Vagina (tissue), 2 donors: Measurements from ENCODE around the gene SERINC1. TPM values are rescaled to one million over a fixed set of nuclear protein-coding genes. Genes with fewer than 3 reads are reported as not detected.
"Not testable (repeated sequence)": the region's sequence is repeated elsewhere in the genome, so short reads cannot be mapped to it uniquely, and the experiment has no call there.

ENCODE experiments used
- DNase-seq, 2 donors: peaks; one replicate each; pipeline ENCODE4 v3.0.0-alpha.2; 2017; ENCODE audit errors: extremely low spot score in 2 of 2
- H3K27ac ChIP-seq: fragments of 200-600 bp; sonication (generic); one replicate; pipeline ENCODE4 v1.5.1; 2019
- H3K27me3 ChIP-seq: fragments of 200-600 bp; sonication (generic); one replicate; pipeline ENCODE4 v1.5.1; 2019
- H3K36me3 ChIP-seq, 2 donors: fragments of 200-600 bp; sonication (generic); one replicate each; pipeline ENCODE4 v1.5.1; 2017 to 2019
- H3K4me1 ChIP-seq: fragments of 200-600 bp; sonication (generic); one replicate; pipeline ENCODE4 v1.5.1; 2019
- H3K4me3 ChIP-seq, 2 donors: fragments of 200-600 bp; sonication (generic); 1 replicate in 1 of 2; 2 replicates in 1 of 2; pipeline ENCODE4 v1.5.1; 2016 to 2019
- H3K9me3 ChIP-seq: fragments of 200-600 bp; sonication (generic); one replicate; pipeline ENCODE4 v1.5.1; 2019
- CTCF ChIP-seq, 3 experiments: fragments of 450-650 bp in 2 of 3; fragments of 200-600 bp in 1 of 3; sonication (generic) in 1 of 3; IDR thresholded peaks; one replicate each; pipeline ENCODE4 v1.5.1; 2017 to 2019; ENCODE audit warnings: antibody characterized with exemption in 3 of 3, mild to moderate bottlenecking in 2 of 3, moderate library complexity in 2 of 3
- POLR2A ChIP-seq, 2 donors: fragments of 450-650 bp; IDR thresholded peaks; one replicate each; pipeline ENCODE4 v1.6.1; 2017; ENCODE audit warnings: antibody characterized with exemption in 2 of 2, mild to moderate bottlenecking in 2 of 2, moderate library complexity in 2 of 2
- POLR2AphosphoS5 ChIP-seq, 2 donors: sonication (generic); formaldehyde crosslinking; IDR thresholded peaks; one replicate each; pipeline ENCODE4 v1.9.0; 2017; ENCODE audit warnings: antibody characterized with exemption in 2 of 2, mild to moderate bottlenecking in 2 of 2, low read depth in 1 of 2; ENCODE audit not compliant: insufficient read depth in 1 of 2
- intact Hi-C: fragments of 100-400 bp; cut with DNase I; formaldehyde crosslinking; loops from one replicate; pipeline ENCODE4 v1.15.1; 2023
- total RNA-seq: library from RNA; depleted of rRNA; stranded (reverse); fragments of >200 nt; gene quantifications from one replicate; pipeline ENCODE4 v1.2.3, GENCODE V29; 2016

Gene SERINC1
- total RNA-seq, 1 donor from 2014 or later = 150 TPM

- Histone ChIP-seq H3K9me3 (no peaks in the 10 kb centered on the region), H3K4me1 (peaks cover 9% of the 10 kb centered on the region), H3K27me3 (no peaks in the 10 kb centered on the region), H3K27ac (no peak overlapping the region), H3K36me3 (no peaks in the 10 kb centered on the region), H3K4me3 (no peak overlapping the region)
- intact Hi-C loops = no loop called here
- no peak for DNase-seq
- no peak for TF ChIP-seq POLR2A (IDR thresholded peaks at IDR 0.05)
- peak in 1 of 3 experiments; percentile 27 for TF ChIP-seq CTCF (IDR thresholded peaks at IDR 0.05)
Measured at GRCh38 chr6:122476131-122476530, 4.5 kb upstream of the SERINC1 start.

DNA sequence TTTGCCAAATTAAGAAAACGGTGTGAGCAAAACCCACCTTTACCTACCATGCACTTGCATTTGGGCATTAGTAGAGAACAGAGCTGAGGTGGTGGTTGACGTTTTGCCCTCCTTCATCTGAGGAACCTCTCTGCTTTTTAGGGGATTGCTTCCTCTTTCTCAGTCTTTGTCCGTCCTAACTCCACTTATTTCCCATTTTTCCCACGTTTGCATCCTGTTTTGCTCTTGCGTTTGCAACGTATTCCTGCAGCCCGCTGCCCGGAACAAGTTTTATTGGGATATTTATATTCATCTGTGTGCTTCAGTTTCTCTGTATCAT, 374 bp upstream of the SERINC1 start:
- peak overlapping the region; percentile 97 for H3K27ac ChIP-seq
- intact Hi-C loops = no loop called here
- H3K27me3 ChIP-seq = no peaks in the 10 kb centered on the region
- H3K4me3 ChIP-seq = peak overlapping the region; percentile 89 to 95
- no peaks in the 10 kb centered on the region for H3K36me3 ChIP-seq
- H3K4me1 ChIP-seq = peaks cover 46% of the 10 kb centered on the region
- no peaks in the 10 kb centered on the region for H3K9me3 ChIP-seq
- DNase-seq = no peak
- TF ChIP-seq POLR2A (IDR thresholded peaks at IDR 0.05) (no peak), CTCF (IDR thresholded peaks at IDR 0.05) (no peak), POLR2AphosphoS5 (IDR thresholded peaks at IDR 0.05; ENCODE audit: insufficient read depth in 1 of 2, low read depth in 1 of 2) (no peak)

GRCh38 chr6:122461885-122462284, 9.7 kb downstream of the SERINC1 start:
- Histone ChIP-seq H3K9me3 (no peaks in the 10 kb centered on the region), H3K27ac (no peak overlapping the region), H3K36me3 (peaks cover 0 to 11% of the 10 kb centered on the region in 2 donors), H3K4me3 (no peak overlapping the region), H3K27me3 (no peaks in the 10 kb centered on the region), H3K4me1 (peaks cover 79% of the 10 kb centered on the region)
- no peak for TF ChIP-seq POLR2A (IDR thresholded peaks at IDR 0.05)
- no peak for TF ChIP-seq CTCF (IDR thresholded peaks at IDR 0.05)
- TF ChIP-seq POLR2AphosphoS5 (IDR thresholded peaks at IDR 0.05; ENCODE audit: insufficient read depth in 1 of 2, low read depth in 1 of 2) = no peak
- intact Hi-C loops = no loop called here
- DNase-seq = no peak

- H3K4me3 ChIP-seq, H3K9me3 ChIP-seq, DNase-seq, H3K27me3 ChIP-seq, intact Hi-C loops, H3K27ac ChIP-seq: not testable (repeated sequence)
- H3K4me1 ChIP-seq = peaks cover 63% of the 10 kb centered on the region
- H3K36me3 ChIP-seq = peaks cover 0 to 27% of the 10 kb centered on the region in 2 donors
Measured at GRCh38 chr6:122459865-122460416, 11.7 kb downstream of the SERINC1 start.

DNA sequence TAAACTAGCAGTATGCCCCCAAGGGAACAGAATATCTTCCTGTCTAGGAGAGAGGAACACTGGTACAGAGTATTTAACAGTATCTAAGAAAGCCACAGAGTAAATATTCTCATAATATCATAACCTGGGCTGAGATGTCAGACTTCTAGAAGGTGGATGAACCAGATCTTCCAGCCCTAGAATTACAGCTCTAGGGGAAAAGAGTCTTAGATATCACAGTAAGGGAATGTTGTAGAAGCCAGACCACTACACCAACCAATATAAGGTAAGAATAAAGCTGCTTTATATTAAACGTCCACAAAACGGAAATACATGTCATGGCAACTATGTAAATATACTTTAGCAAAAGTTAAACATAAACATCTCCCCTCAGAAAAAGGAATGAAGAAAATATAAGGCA, 12.4 kb downstream of the SERINC1 start:
- Histone ChIP-seq H3K27ac (no peak overlapping the region), H3K4me3 (no peak overlapping the region), H3K36me3 (peaks cover 0 to 34% of the 10 kb centered on the region in 2 donors), H3K4me1 (peaks cover 60% of the 10 kb centered on the region), H3K9me3 (no peaks in the 10 kb centered on the region), H3K27me3 (no peaks in the 10 kb centered on the region)
- intact Hi-C loops = no loop called here
- TF ChIP-seq POLR2AphosphoS5 (IDR thresholded peaks at IDR 0.05; ENCODE audit: insufficient read depth in 1 of 2, low read depth in 1 of 2) (no peak), POLR2A (IDR thresholded peaks at IDR 0.05) (no peak), CTCF (IDR thresholded peaks at IDR 0.05) (no peak)
- no peak for DNase-seq

DNA sequence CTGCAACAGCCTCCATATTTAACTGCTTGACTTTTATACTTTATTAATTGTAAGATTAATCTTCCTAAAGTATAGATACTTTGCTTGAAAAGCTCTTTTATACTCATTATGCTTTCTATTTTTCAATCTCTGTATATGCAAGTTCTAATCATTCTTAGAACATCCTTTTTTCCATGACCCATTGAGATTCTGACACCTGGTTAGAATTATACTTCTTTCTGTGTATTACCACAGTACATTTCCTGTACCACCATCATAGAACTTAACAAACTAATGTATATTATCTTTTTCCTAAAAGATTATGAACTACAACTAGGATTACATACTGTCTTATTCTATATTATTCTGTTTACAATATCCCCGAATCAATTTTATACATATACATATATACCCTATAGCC, 13.5 kb downstream of the SERINC1 start:
- H3K27me3 ChIP-seq = no peaks in the 10 kb centered on the region
- DNase-seq = no peak
- peaks cover 54% of the 10 kb centered on the region for H3K4me1 ChIP-seq
- H3K27ac ChIP-seq = no peak overlapping the region
- no peak overlapping the region for H3K4me3 ChIP-seq
- intact Hi-C loops = no loop called here
- peaks cover 0 to 45% of the 10 kb centered on the region in 2 donors for H3K36me3 ChIP-seq
- H3K9me3 ChIP-seq = no peaks in the 10 kb centered on the region
- TF ChIP-seq POLR2AphosphoS5 (IDR thresholded peaks at IDR 0.05; ENCODE audit: insufficient read depth in 1 of 2, low read depth in 1 of 2) (no peak), POLR2A (IDR thresholded peaks at IDR 0.05) (no peak), CTCF (IDR thresholded peaks at IDR 0.05) (no peak)

DNA sequence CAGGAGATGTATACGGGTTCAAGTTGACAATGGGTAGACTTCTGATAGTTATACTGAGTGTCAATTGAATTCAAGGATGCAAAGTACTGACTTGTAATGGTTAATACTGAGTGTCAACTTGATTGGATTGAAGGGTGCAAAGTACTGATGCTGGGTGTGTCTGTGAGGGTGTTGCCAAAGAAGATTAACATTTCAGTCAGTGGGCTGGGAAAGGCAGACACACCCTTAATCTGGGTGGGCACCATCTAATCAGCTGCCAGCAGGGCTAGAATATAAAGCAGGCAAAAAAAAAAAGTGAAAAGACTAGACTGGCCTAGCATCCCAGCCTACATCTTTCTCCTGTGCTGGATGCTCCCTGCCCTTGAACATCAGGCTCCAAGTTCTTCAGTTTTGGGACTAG, 16.5 kb downstream of the SERINC1 start:
- DNase-seq, H3K27ac ChIP-seq, intact Hi-C loops, H3K27me3 ChIP-seq, H3K4me3 ChIP-seq, H3K9me3 ChIP-seq: not testable (repeated sequence)
- H3K36me3 ChIP-seq = peaks cover 0 to 73% of the 10 kb centered on the region in 2 donors
- H3K4me1 ChIP-seq = peaks cover 35% of the 10 kb centered on the region
